ENCODE results near the gene CTNNBL1.

Gene CTNNBL1

DNA sequence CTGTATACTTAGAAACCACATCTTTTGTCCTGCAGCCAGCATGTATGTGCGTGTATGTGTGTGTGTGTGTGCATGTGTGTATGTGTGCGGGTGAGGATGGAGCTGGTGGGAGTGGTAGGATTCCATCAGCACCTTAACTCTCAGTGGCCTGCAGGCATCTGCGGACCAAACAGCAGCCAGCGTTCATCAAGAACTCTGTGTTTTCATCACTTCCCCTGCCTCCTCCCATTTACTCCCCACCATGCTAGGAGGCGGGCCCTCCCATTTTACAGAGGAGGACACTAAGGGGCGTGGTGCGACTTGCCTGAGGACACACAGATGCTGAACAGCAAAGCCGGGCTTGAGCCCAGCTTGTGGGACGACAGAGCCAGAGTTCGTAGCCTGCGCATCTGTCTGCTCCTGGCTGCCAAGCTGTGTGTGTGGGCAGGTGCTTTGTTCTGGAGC is 218.0 kb downstream of the CTNNBL1 start:
- no peak overlapping the region for H2AFZ ChIP-seq (ENCODE audit: insufficient read depth, low read length, poor library complexity)
- H2BK12ac ChIP-seq (ENCODE audit: low read length): no peak overlapping the region
- H3K9ac ChIP-seq (ENCODE audit: low read length): no peak overlapping the region
- H3K27me3 ChIP-seq (ENCODE audit: insufficient read depth, low read length): no peaks in the 10 kb centered on the region
- H3K18ac ChIP-seq (ENCODE audit: low read length): no peak overlapping the region
- peaks cover 9% of the 10 kb centered on the region for H3K79me1 ChIP-seq (ENCODE audit: low read length)
- no peak overlapping the region for H2AK5ac ChIP-seq (ENCODE audit: low read length)
- H3K27ac ChIP-seq (ENCODE audit: low read depth, low read length): no peak overlapping the region
- H3K9me3 ChIP-seq (ENCODE audit: insufficient read depth, low read depth, low read length): no peaks in the 10 kb centered on the region
- H3K79me2 ChIP-seq (ENCODE audit: control insufficient read depth, insufficient read depth, low read length, poor library complexity): no peaks in the 10 kb centered on the region
- no peak overlapping the region for H3K4me3 ChIP-seq (ENCODE audit: low read depth, low read length)
- no peak overlapping the region for H4K8ac ChIP-seq (ENCODE audit: low read depth, low read length)
- peaks cover 13 to 16% of the 10 kb centered on the region in 2 experiments for H3K4me1 ChIP-seq (ENCODE audit: control insufficient read depth in 1 of 2, insufficient read depth in 2 of 2, low read length in 2 of 2)
- whole genome bisulfite sequencing (ENCODE audit: extremely low coverage, insufficient coverage, insufficient read length): no CpG with 5 or more reads among the region's 11 CpGs
- no peak overlapping the region for H2BK5ac ChIP-seq (ENCODE audit: low read depth, low read length, poor library complexity)
- H3K4ac ChIP-seq (ENCODE audit: low read depth, low read length): no peak overlapping the region
- no peak overlapping the region for H3K4me2 ChIP-seq (ENCODE audit: low read length)
- H4K12ac ChIP-seq (ENCODE audit: low read depth, low read length): no peak overlapping the region
- H3K23ac ChIP-seq (ENCODE audit: low read length): no peak overlapping the region
- no peaks in the 10 kb centered on the region for H3K36me3 ChIP-seq (ENCODE audit: control insufficient read depth in 1 of 2, insufficient read depth in 2 of 2, low read length in 2 of 2)
- no peak overlapping the region for H3K14ac ChIP-seq (ENCODE audit: low read length)
- peak; percentile 31 to 58 for DNase-seq
- H4K91ac ChIP-seq (ENCODE audit: low read depth, low read length): no peak overlapping the region
- H2BK120ac ChIP-seq (ENCODE audit: insufficient read depth, low read length, poor library complexity): no peak overlapping the region

GRCh38 chr20:37912874-37913273 is 219.0 kb downstream of the CTNNBL1 start:
- Histone ChIP-seq H3K79me1 (ENCODE audit: low read length) (peaks cover 9% of the 10 kb centered on the region), H4K8ac (ENCODE audit: low read depth, low read length) (no peak overlapping the region), H3K4me2 (ENCODE audit: low read length) (no peak overlapping the region), H3K23ac (ENCODE audit: low read length) (no peak overlapping the region), H4K12ac (ENCODE audit: low read depth, low read length) (no peak overlapping the region), H3K4ac (ENCODE audit: low read depth, low read length) (no peak overlapping the region), H4K91ac (ENCODE audit: low read depth, low read length) (no peak overlapping the region), H2BK120ac (ENCODE audit: insufficient read depth, low read length, poor library complexity) (no peak overlapping the region), H3K79me2 (ENCODE audit: control insufficient read depth, insufficient read depth, low read length, poor library complexity) (no peaks in the 10 kb centered on the region), H3K14ac (ENCODE audit: low read length) (no peak overlapping the region), H3K9ac (ENCODE audit: low read length) (no peak overlapping the region), H2AFZ (ENCODE audit: insufficient read depth, low read length, poor library complexity) (no peak overlapping the region), H2AK5ac (ENCODE audit: low read length) (no peak overlapping the region), H3K27ac (ENCODE audit: low read depth, low read length) (no peak overlapping the region), H3K4me3 (ENCODE audit: low read depth, low read length) (no peak overlapping the region), H3K36me3 (ENCODE audit: control insufficient read depth in 1 of 2, insufficient read depth in 2 of 2, low read length in 2 of 2) (no peaks in the 10 kb centered on the region), H3K18ac (ENCODE audit: low read length) (no peak overlapping the region), H2BK5ac (ENCODE audit: low read depth, low read length, poor library complexity) (no peak overlapping the region), H3K9me3 (ENCODE audit: insufficient read depth, low read depth, low read length) (no peaks in the 10 kb centered on the region), H3K4me1 (ENCODE audit: control insufficient read depth in 1 of 2, insufficient read depth in 2 of 2, low read length in 2 of 2) (peaks cover 13 to 16% of the 10 kb centered on the region in 2 experiments), H2BK12ac (ENCODE audit: low read length) (no peak overlapping the region), H3K27me3 (ENCODE audit: insufficient read depth, low read length) (no peaks in the 10 kb centered on the region)
- no CpG with 5 or more reads among the region's 6 CpGs for WGBS (ENCODE audit: extremely low coverage, insufficient coverage, insufficient read length)
- DNase-seq: no peak

GRCh38 chr20:37913567-37914366 is 219.9 kb downstream of the CTNNBL1 start:
- no peaks in the 10 kb centered on the region for H3K79me2 ChIP-seq (ENCODE audit: control insufficient read depth, insufficient read depth, low read length, poor library complexity)
- H3K36me3 ChIP-seq (ENCODE audit: control insufficient read depth in 1 of 2, insufficient read depth in 2 of 2, low read length in 2 of 2): no peaks in the 10 kb centered on the region
- H3K27me3 ChIP-seq (ENCODE audit: insufficient read depth, low read length): no peaks in the 10 kb centered on the region
- H2BK12ac ChIP-seq (ENCODE audit: low read length): peak overlapping the region; percentile 42
- H4K91ac ChIP-seq (ENCODE audit: low read depth, low read length): no peak overlapping the region
- no peak overlapping the region for H4K12ac ChIP-seq (ENCODE audit: low read depth, low read length)
- no peak overlapping the region for H3K4me3 ChIP-seq (ENCODE audit: low read depth, low read length)
- H3K4ac ChIP-seq (ENCODE audit: low read depth, low read length): no peak overlapping the region
- H2BK120ac ChIP-seq (ENCODE audit: insufficient read depth, low read length, poor library complexity): no peak overlapping the region
- no peak overlapping the region for H2BK5ac ChIP-seq (ENCODE audit: low read depth, low read length, poor library complexity)
- no peak overlapping the region for H3K27ac ChIP-seq (ENCODE audit: low read depth, low read length)
- no peak overlapping the region for H3K18ac ChIP-seq (ENCODE audit: low read length)
- H3K23ac ChIP-seq (ENCODE audit: low read length): peak overlapping the region; percentile 28
- H2AFZ ChIP-seq (ENCODE audit: insufficient read depth, low read length, poor library complexity): no peak overlapping the region
- no CpG with 5 or more reads among the region's 19 CpGs for WGBS (ENCODE audit: extremely low coverage, insufficient coverage, insufficient read length)
- no peak overlapping the region for H2AK5ac ChIP-seq (ENCODE audit: low read length)
- peaks cover 9% of the 10 kb centered on the region for H3K79me1 ChIP-seq (ENCODE audit: low read length)
- H3K9me3 ChIP-seq (ENCODE audit: insufficient read depth, low read depth, low read length): no peaks in the 10 kb centered on the region
- no peak overlapping the region for H4K8ac ChIP-seq (ENCODE audit: low read depth, low read length)
- no peak overlapping the region for H3K14ac ChIP-seq (ENCODE audit: low read length)
- H3K4me2 ChIP-seq (ENCODE audit: low read length): no peak overlapping the region
- DNase-seq: no peak
- peaks cover 13 to 16% of the 10 kb centered on the region in 2 experiments for H3K4me1 ChIP-seq (ENCODE audit: control insufficient read depth in 1 of 2, insufficient read depth in 2 of 2, low read length in 2 of 2)
- H3K9ac ChIP-seq (ENCODE audit: low read length): no peak overlapping the region

DNA sequence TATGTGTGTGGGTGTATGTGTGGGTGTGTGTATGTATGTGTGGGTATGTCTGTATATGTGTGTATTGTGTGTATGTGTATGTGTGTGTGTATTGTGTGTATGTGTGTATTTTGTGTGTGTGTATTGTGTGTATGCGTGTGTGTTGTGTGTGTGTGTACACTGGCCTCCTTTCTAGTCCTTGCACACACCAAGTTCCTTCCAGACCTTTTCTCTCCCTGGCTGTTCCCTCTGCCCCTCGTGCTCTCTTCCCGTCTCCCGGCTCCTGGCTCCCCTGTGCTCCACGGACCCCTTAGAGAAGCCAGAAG is 220.5 kb downstream of the CTNNBL1 start:
- H3K23ac ChIP-seq (ENCODE audit: low read length): no peak overlapping the region
- peaks cover 9% of the 10 kb centered on the region for H3K79me1 ChIP-seq (ENCODE audit: low read length)
- H3K27ac ChIP-seq (ENCODE audit: low read depth, low read length): peak overlapping the region; percentile 28
- WGBS (ENCODE audit: extremely low coverage, insufficient coverage, insufficient read length): no CpG with 5 or more reads among the region's 5 CpGs
- peak overlapping the region; percentile 34 for H2BK5ac ChIP-seq (ENCODE audit: low read depth, low read length, poor library complexity)
- H2BK12ac ChIP-seq (ENCODE audit: low read length): peak overlapping the region; percentile 32
- no peak overlapping the region for H2AFZ ChIP-seq (ENCODE audit: insufficient read depth, low read length, poor library complexity)
- peak overlapping the region; percentile 61 for H3K4me2 ChIP-seq (ENCODE audit: low read length)
- H3K14ac ChIP-seq (ENCODE audit: low read length): peak overlapping the region; percentile 67
- no peaks in the 10 kb centered on the region for H3K9me3 ChIP-seq (ENCODE audit: insufficient read depth, low read depth, low read length)
- H3K36me3 ChIP-seq (ENCODE audit: control insufficient read depth in 1 of 2, insufficient read depth in 2 of 2, low read length in 2 of 2): no peaks in the 10 kb centered on the region
- H3K9ac ChIP-seq (ENCODE audit: low read length): no peak overlapping the region
- peak overlapping the region; percentile 53 for H2AK5ac ChIP-seq (ENCODE audit: low read length)
- H3K27me3 ChIP-seq (ENCODE audit: insufficient read depth, low read length): no peaks in the 10 kb centered on the region
- DNase-seq: no peak
- H2BK120ac ChIP-seq (ENCODE audit: insufficient read depth, low read length, poor library complexity): peak overlapping the region; percentile 89
- no peak overlapping the region for H3K4ac ChIP-seq (ENCODE audit: low read depth, low read length)
- H4K91ac ChIP-seq (ENCODE audit: low read depth, low read length): peak overlapping the region; percentile 54
- peak overlapping the region; percentile 72 for H3K18ac ChIP-seq (ENCODE audit: low read length)
- no peaks in the 10 kb centered on the region for H3K79me2 ChIP-seq (ENCODE audit: control insufficient read depth, insufficient read depth, low read length, poor library complexity)
- peak overlapping the region; percentile 74 for H4K8ac ChIP-seq (ENCODE audit: low read depth, low read length)
- H3K4me3 ChIP-seq (ENCODE audit: low read depth, low read length): no peak overlapping the region
- peaks cover 13 to 16% of the 10 kb centered on the region in 2 experiments for H3K4me1 ChIP-seq (ENCODE audit: control insufficient read depth in 1 of 2, insufficient read depth in 2 of 2, low read length in 2 of 2)
- H4K12ac ChIP-seq (ENCODE audit: low read depth, low read length): peak overlapping the region; percentile 32
